DMS153 (cell line): ENCODE results near the gene BLVRB.

Experiments
- DNase-seq: peaks from one replicate; lab custom pipeline; 2025; lab: John Stamatoyannopoulos, UW

BLVRB gene

DNA sequence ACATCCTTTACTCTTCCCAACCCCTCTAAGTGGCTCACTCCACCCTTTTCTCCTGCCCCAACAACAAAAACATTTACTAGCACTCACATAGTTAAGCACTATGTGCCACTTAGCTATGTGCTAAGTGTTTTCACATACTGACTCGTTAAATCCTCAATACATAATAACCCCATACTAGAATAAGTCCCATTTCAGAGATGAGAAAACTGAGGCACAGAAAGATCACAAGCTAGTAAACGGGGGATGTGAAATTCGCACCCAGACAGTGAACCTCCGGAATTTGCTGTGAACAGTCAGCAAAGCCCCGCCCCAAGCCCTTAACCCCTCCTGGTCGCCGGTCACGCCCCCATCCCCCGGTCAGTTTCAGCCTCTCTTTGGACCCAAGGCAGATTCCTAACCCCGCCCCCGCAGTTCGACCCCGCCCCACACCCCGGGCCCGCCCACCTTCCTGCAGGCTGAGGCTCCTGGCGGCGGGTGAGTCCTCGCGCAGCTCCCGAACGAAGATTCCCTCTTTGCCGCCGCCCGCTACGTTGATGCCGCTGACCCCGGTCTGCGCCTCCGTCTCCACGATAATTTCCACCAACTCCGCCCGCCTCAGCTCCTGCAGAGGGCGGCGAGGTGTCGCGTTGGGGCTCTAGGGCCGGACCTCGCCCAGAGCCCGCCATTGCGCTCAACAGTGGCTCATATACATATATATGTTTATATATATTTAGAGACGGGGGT, 62.1 kb downstream of the BLVRB start:
- DNase-seq: peak; percentile 58

DNA sequence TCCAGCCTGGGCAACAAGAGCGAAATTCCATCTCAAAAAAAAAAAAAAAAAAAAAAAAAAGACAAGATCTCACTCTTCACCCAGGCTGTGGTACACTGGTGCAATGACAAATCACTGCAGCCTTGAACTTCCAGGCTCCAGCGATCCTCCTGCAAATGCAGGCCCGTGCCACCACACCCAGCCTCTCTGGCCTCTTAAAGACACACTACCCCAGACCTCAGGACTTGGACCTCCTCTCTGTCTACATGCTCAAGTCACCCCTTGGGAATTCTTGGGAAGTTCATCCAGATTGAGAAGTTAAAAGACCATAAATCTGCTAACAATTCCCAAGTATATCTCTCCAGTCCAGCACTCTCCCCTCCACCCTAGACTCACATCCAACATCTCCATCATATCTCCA, 65.0 kb downstream of the BLVRB start:
- no peak for DNase-seq

DNA sequence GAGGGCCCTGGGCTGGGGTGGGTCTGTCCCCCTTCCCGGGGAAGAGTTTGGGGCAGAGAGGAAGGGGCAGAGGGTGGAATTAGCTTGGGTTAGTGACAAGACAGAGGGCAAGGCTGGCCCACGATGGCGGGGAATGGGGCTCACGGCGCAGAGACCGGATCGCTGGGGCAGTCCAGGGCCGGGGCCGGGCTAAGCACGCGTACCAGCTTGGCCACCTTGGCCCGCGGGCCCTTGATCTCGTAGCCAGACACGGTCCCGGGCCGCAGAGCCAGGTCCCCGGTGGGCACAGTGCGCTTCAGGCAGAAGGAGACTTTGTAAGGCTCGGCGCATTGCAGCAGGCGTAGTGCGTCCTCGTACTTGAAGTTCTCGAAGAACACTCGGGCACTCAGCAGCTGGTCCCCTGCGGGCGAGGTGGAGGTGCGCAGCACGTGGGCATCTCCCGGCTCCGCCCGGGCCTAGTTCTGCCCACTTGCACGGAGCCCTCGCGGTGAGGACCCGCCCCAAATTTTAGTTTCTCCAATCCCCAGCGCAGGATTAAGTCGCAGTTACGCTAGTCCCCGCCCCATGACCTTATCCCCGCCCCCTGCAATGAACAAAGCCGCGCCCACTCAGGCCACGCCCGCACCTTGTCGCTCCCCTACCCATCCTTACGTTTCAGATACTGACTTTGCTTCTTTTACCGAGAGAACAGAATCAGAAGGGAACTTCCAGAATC, 67.0 kb downstream of the BLVRB start:
- peak; percentile 52 for DNase-seq
